Left ventricle myocardium superior (tissue), 1 donor: ENCODE data around the gene TPSD1. TPM values are rescaled to one million over a fixed set of nuclear protein-coding genes. Genes with fewer than 3 reads are reported as not detected.
"Not testable (repeated sequence)": the region's sequence is repeated elsewhere in the genome, so short reads cannot be mapped to it uniquely, and the experiment has no call there.

Experiments
- ATAC-seq: fragments of 200-7000 bp; cut with Tn5 transposase; one replicate; pipeline ENCODE4 v1.9.1; 2020; ENCODE audit warnings: mild to moderate bottlenecking, moderate library complexity
- DNase-seq: peaks from one replicate; pipeline ENCODE4 v3.0.0-alpha.2; 2020
- intact Hi-C: fragments of 100-400 bp; cut with micrococcal nuclease; formaldehyde crosslinking; loops from one replicate; pipeline ENCODE4 v1.11.0; 2022
- long read RNA-seq: library from polyadenylated mRNA; unstranded; transcript quantifications from one replicate; pipeline ENCODE4 v2.0.0, GENCODE V29; 2021
- total RNA-seq: library from RNA; stranded (reverse); fragmentation: NEBNext Ultra II Directional; extraction: Animal tissue kit (Norgen Biotek cat#: 25700); gene quantifications from one replicate; pipeline ENCODE4 v1.2.1, GENCODE V29; 2021
- donor health status: DM: no; HTN: yes; CAD: no; lungs with severe emphysema.

TPSD1 gene
- total RNA-seq = 0.50 TPM
- long read RNA-seq = 0 reads

GRCh38 chr16:1255276-1256122 is at the start of gene TPSD1:
Gene TPSD1 (plus strand): TSS chr16:1256069. CDS start chr16:1256281, 212 bp downstream.
- intact Hi-C loops, ATAC-seq, DNase-seq: not testable (repeated sequence)

- intact Hi-C loops = no loop called here
- ATAC-seq (no peak), DNase-seq (no peak)
Observed at GRCh38 chr16:1206326-1206725, 49.5 kb upstream of the TPSD1 start.

- intact Hi-C loops = no loop called here
- DNase-seq = no peak
- no peak for ATAC-seq
Observed at GRCh38 chr16:1206786-1207185, 49.1 kb upstream of the TPSD1 start.

- intact Hi-C loops = no loop called here
- DNase-seq (no peak), ATAC-seq (no peak)
Observed at GRCh38 chr16:1208239-1208830, 47.5 kb upstream of the TPSD1 start.

GRCh38 chr16:1209081-1209480 is 46.8 kb upstream of the TPSD1 start:
- DNase-seq (no peak), ATAC-seq (no peak)
- intact Hi-C loops = no loop called here

GRCh38 chr16:1210461-1210860 is 45.4 kb upstream of the TPSD1 start:
- DNase-seq (no peak), ATAC-seq (no peak)
- intact Hi-C loops = no loop called here

- ATAC-seq = no peak
- no peak for DNase-seq
- intact Hi-C loops = no loop called here
Observed at GRCh38 chr16:1211451-1212268, 44.2 kb upstream of the TPSD1 start.

GRCh38 chr16:1212616-1213194 is 43.2 kb upstream of the TPSD1 start:
- ATAC-seq (no peak), DNase-seq (no peak)
- intact Hi-C loops = no loop called here

GRCh38 chr16:1213231-1213630 is 42.6 kb upstream of the TPSD1 start:
- intact Hi-C loops = no loop called here
- ATAC-seq = no peak

GRCh38 chr16:1213796-1214372 is 42.0 kb upstream of the TPSD1 start:
- no peak for DNase-seq
- intact Hi-C loops = no loop called here
- ATAC-seq = no peak

More at GRCh38 chr16:1213231-1213630, 42.6 kb upstream of the TPSD1 start:
- no peak for DNase-seq

- ATAC-seq (no peak), DNase-seq (no peak)
- intact Hi-C loops = no loop called here
Observed at GRCh38 chr16:1214719-1215118, 41.1 kb upstream of the TPSD1 start.

GRCh38 chr16:1215574-1216295 is 40.1 kb upstream of the TPSD1 start:
- intact Hi-C loops = no loop called here
- no peak for ATAC-seq

GRCh38 chr16:1216296-1216619 is 39.6 kb upstream of the TPSD1 start:
- intact Hi-C loops = no loop called here
- ATAC-seq = no peak
- DNase-seq = no peak

More at GRCh38 chr16:1215574-1216295, 40.1 kb upstream of the TPSD1 start:
- DNase-seq = no peak

- intact Hi-C loops = no loop called here
- ATAC-seq (no peak), DNase-seq (no peak)
Observed at GRCh38 chr16:1216681-1217400, 39.0 kb upstream of the TPSD1 start.

- no peak for ATAC-seq
- intact Hi-C loops = no loop called here
Observed at GRCh38 chr16:1217526-1217925, 38.3 kb upstream of the TPSD1 start.

GRCh38 chr16:1218061-1218929 is 37.6 kb upstream of the TPSD1 start:
- ATAC-seq (no peak), DNase-seq (no peak)
- intact Hi-C loops = no loop called here

More at GRCh38 chr16:1217526-1217925, 38.3 kb upstream of the TPSD1 start:
- DNase-seq = no peak
